GM12892 (cell line): ENCODE results near the gene TTC28.

Source experiments
- POLR2A ChIP-seq: IDR thresholded peaks from 2 replicates; pipeline ENCODE4 v1.6.1; 2011; ENCODE audit warnings: low read depth, low read length, control low read depth
- POLR2AphosphoS5 ChIP-seq: IDR thresholded peaks from 2 replicates; pipeline ENCODE4 v1.6.1; 2011; ENCODE audit warnings: low read depth, low read length, control low read depth
- TAF1 ChIP-seq: IDR thresholded peaks from 2 replicates; pipeline ENCODE4 v1.6.1; 2011; ENCODE audit warnings: low read depth, mild to moderate bottlenecking, control low read depth, low read length, borderline replicate concordance

- no peak for TF ChIP-seq POLR2A
- TF ChIP-seq TAF1: no peak
- TF ChIP-seq POLR2AphosphoS5: no peak
These were observed 646.8 kb downstream of the TTC28 start for GRCh38 chr22:28032861-28033260.
